GM18867 (cell line): ENCODE data around the gene ERBB2.

Source experiments
- ATAC-seq: cut with Tn5 transposase; IDR thresholded peaks from one replicate; pipeline ENCODE4 v1.9.1; 2021; ENCODE audit warnings: mild to moderate bottlenecking, moderate library complexity; ENCODE audit not compliant: unreplicated experiment

The ERBB2 gene

GRCh38 chr17:39665642-39666224 lies 34.1 kb upstream of the ERBB2 start:
- ATAC-seq, result no peak

- no peak for ATAC-seq
Measured at GRCh38 chr17:39666231-39666600, 33.6 kb upstream of the ERBB2 start.

- no peak for ATAC-seq
Measured at GRCh38 chr17:39666601-39667261, 33.1 kb upstream of the ERBB2 start.

GRCh38 chr17:39667262-39667944 lies 32.5 kb upstream of the ERBB2 start:
- no peak for ATAC-seq

GRCh38 chr17:39667945-39668924 lies 31.6 kb upstream of the ERBB2 start, which contains the start of gene PNMT:
Gene PNMT, plus strand, starts transcription at chr17:39668453. Its CDS starts 23 bp downstream, at chr17:39668476.
- ATAC-seq, result no peak

- ATAC-seq, result no peak
Measured at GRCh38 chr17:39669897-39670735, 29.7 kb upstream of the ERBB2 start.

- ATAC-seq, result no peak
Measured at GRCh38 chr17:39670746-39671145, 29.1 kb upstream of the ERBB2 start.

- ATAC-seq, result no peak
Measured at GRCh38 chr17:39671651-39672521, 28.0 kb upstream of the ERBB2 start.

GRCh38 chr17:39672522-39673334 lies 27.1 kb upstream of the ERBB2 start:
- no peak for ATAC-seq

- ATAC-seq, result no peak
Measured at GRCh38 chr17:39673335-39674081, 26.4 kb upstream of the ERBB2 start.

GRCh38 chr17:39674179-39674578 lies 25.7 kb upstream of the ERBB2 start:
- no peak for ATAC-seq

GRCh38 chr17:39674702-39675389 lies 25.0 kb upstream of the ERBB2 start:
- no peak for ATAC-seq

GRCh38 chr17:39675390-39676082 lies 24.3 kb upstream of the ERBB2 start:
- no peak for ATAC-seq

- ATAC-seq, result no peak
Measured at GRCh38 chr17:39676198-39676819, 23.6 kb upstream of the ERBB2 start.

- ATAC-seq, result no peak
Measured at GRCh38 chr17:39677072-39677471, 22.8 kb upstream of the ERBB2 start.
